CD4-positive, alpha-beta T cell treated with Interleukin-10 for 1 hour (primary cell): Measurements from ENCODE around the gene C14orf180.

Experiments used
- DNase-seq: peaks from one replicate; pipeline ENCODE4 v3.0.0-alpha.2; 2020

C14orf180 gene

GRCh38 chr14:104594310-104595046 is 14.9 kb downstream of the C14orf180 start:
- DNase-seq, result no peak

GRCh38 chr14:104595116-104595675 is 15.6 kb downstream of the C14orf180 start:
- DNase-seq, result no peak

DNA sequence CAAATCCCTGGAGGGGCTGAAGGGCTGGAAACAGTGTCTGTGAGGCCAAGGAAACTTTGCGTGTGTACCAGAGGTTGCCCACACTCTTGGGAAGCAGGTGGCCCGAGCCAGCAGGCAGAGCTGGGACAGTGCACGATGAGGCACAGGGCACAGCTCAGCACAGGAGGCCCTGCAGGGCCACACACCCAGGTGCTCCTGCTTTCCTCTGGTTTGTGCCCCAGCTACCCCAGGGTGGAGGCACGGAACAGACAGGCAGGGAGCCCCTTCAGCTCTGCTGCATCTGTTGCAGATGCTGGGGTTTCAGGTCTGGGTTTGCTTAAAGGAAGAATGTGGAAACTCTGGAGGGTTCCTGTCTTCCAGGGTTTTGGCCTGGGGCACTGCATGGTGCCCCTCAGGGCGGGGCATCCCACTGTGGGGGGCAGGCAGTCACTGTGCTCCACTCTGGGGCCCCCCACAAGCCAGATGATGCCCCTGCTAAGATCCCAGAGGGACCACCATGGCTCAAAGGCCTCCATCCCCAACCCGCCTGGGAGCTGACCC is 16.4 kb downstream of the C14orf180 start:
- no peak for DNase-seq

DNA sequence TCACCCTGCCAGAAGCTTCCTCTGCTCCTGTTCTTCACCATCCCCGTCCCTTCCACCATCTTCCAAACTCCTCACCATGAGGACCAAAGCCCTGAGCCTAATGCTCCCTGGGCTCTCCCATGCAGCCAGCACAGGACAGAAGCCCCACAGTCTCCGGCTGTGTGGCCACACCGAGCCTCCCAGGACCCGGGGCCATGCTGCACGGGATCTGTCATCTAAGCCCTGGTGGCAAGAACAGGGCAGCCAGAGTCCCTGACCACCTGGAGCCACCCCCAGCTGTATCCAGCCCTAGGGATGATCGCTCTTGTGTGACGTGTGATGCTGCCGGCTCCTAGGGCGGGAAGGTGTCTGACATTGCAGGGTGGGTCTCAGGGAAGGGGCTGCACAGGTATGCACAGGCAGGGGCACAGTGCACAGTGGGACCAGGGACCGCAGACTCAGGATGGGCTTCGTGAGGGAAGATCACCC is 16.9 kb downstream of the C14orf180 start:
- no peak for DNase-seq

GRCh38 chr14:104596927-104597351 is 17.4 kb downstream of the C14orf180 start:
- no peak for DNase-seq

DNA sequence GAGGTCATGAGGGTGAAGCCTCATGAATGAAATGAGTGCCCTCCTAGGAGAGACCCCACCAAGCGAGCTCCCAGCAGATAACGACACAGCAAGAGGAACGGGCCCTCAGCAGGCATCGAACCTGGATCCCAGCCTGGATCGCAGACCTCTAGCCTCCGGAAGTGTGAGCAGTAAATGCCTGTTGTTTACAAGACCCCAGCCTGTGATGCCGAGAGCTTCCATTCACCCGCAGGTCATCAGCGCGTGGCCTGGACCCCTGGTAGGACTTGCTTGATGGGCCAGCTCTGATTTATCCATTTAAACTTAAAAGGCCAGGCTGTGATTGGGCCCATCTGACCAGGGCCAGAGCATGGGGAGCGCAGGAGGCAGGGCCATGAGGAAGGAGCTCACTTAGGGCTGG is 18.0 kb downstream of the C14orf180 start:
- no peak for DNase-seq

GRCh38 chr14:104598039-104598909 is 18.7 kb downstream of the C14orf180 start:
- no peak for DNase-seq

GRCh38 chr14:104598910-104599273 is 19.3 kb downstream of the C14orf180 start:
- no peak for DNase-seq

DNA sequence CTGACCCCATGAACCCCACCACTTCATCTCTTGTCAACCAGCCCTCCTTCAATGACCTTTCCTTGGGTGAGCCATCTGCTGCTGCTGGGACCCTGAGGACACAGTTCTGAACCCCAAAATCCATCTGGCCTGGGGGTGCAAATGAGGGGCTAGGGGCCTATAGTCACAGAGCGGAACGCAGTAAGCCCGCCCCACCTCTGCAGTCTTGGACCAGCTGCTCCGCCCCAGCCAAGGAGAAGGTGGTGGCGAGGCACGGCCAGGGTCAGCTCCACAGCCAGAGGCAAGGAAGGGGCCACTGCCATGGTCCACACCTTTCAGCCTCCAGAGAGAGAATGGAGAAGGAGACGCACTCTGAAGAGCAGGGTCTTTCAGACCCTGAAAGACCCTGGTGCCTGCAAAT is 19.9 kb downstream of the C14orf180 start:
- DNase-seq, result no peak

DNA sequence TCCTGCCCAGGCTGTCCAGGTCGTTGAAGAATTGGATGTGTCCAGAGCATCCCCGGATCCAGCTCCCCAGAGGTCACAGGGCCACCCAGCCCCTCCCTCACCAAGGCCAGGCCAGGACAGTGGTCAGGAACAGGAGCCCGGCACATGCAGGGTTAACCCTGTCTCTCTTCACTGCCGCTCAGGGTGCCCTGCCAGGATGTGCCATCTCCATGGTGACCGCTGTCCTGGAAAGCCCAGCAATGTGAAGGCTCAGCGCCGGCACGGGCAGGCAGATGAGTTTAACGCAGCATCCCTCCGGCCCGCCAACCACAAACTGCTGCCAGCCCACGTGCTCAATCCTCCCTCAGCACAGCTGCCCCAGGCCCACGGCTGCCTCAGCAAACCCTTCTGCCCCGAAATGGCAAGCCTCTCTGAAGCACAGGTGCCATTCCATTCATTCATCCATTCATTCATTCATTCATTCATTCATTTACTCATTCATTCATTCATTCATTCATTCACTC is 20.6 kb downstream of the C14orf180 start:
- no peak for DNase-seq

GRCh38 chr14:104600805-104601204 is 21.2 kb downstream of the C14orf180 start:
- DNase-seq, result no peak

DNA sequence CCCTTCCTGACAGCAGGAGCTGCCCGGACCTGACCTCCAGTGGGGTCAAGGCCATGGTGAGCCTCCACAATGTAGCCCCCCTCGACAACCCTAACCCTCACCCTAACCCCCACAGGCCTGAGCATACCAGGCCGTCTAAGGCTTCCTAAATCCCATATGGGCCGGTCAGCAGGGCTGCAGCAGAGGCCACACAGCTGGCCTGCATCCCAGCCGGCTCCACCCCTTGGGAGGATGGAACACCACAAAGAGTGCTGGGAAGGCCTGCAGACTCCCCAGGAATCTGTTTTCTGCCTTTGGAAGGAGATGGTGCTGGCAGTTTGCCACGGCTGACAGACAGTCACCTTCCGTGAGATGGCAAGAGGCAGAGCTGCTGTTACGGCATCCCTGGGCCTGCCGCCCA is 22.2 kb downstream of the C14orf180 start:
- DNase-seq, result no peak

DNA sequence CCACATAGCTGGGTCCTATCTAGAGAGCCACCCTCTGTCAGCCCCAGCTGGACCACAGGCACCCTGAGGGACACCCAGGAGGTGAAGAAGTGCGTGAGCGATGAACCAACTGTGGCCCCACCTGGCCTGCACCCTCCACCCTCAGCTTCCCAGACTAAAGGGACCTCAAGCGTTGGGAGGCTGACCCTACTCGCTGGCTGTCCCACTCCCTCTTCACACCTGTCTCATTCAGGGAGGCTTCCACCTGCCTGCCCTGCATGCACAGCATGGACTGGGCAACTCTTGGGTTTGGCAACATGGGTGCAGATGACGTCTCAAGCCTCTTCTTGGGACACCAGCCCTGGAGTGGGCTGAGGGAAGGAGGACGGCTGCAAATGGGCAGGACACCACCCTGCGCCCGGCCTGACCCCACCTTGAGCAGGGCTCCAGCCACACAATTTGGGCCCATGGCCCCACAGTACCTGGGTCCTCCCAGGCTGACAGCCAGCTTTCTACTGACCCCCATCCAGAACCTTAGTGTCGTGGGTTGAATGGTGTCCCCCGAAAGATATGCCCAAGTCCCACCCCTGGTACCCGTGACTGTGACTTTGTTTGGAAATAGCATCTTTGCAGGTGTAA is 22.9 kb downstream of the C14orf180 start:
- no peak for DNase-seq

DNA sequence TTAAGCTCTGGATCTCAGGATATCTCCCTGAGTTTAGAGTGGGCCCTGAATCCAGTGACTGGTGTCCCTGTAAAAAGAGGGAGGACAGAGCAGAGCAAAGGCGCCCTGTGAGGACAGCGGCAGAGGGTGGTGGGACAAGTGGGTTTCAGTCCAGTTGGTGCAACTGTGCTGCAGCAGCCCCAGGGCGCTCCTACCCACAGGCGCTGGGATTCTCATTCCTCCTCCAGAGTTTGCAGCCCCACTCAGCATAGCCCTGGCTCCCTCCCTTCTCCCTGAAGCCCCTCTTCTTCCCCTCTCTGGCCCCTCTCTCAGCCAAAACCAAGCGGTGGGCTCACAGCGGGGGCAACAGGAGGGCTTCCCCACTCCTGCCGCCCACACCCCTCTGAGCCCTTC is 23.4 kb downstream of the C14orf180 start:
- no peak for DNase-seq

DNA sequence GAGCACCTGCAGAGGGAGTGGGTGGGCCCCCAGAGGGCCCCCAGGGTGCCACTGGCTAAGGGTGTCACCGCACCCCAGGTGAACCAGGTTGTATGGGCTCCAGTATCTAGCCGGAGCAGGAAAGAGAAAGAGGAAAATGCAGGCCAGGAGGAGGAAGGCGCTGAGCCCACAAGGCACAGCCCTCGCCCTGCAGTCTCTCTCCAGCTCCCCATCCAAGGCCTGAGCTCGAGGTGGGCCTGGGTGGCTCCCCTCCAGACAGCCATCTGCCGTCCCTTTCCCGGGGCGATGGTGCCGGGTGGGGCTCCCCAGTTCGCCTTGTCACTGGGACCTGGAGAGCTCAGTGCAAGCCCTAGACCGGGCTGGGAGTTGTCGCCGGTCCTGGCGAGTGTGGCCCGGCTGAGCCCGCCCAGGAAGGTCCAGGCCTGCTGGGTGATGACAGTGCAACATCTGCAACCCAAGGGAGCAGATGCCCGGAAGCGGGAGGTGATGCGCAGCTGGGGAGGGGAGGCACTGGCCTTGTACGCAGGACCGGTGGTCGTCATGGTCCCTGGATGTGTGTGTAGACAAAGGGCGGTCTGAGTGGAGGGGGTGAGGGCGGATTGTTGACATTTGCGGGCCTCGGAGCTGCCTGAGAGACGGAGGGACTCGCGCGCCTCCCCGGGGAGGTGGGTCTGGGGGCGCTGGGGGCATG is 24.3 kb downstream of the C14orf180 start:
- no peak for DNase-seq

- no peak for DNase-seq
Measured at GRCh38 chr14:104604458-104605449, 25.2 kb downstream of the C14orf180 start, which contains the start of gene TMEM179. TMEM179 (minus strand) TSS chr14:104604772; CDS start chr14:104604741, 31 bp downstream.

DNA sequence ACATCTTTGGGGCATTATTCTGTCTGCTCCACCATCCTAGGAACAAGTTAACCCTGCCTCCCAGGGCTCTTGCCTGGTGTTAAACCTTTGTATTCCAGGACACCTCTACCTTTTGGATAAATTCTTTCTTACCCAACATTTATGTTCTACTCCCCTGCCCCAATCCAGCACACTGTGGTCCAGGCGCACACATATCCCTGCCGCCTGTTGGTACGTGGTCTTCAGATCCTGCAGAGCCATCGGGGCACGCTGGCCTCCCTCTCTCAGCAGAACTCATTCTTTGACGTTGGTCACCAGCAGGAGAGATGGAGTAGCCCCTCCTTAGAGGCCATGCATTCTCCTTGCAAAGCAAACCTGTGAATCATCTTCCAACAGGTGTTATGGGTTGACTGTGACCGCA is 30.1 kb downstream of the C14orf180 start:
- no peak for DNase-seq

DNA sequence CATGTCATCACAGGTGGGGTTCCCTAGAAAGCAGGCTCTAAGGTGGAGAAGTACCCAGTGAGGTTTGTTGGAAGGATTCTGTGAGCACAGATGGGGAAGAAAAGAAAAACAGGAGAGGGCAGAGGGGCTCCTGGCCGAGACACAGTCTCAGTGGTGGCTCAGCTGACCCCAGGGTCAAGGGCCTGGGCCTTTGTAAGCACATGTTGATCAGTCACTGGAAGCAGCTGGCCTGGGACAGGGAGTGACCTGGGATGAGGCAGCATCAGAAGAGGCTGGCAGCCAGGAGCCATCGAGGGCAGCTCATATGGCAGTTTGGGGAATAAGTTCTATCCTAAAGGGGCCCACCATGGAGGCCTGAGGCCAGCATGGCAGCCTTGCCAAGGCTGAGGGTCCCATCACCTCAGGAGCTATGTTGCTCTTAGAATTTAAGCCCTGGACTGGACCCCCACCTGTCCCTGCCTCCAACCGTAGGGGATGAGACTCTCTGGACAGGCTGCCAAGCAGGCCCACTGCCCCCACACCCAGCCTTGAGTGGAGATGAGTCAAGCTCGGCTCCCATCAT is 31.3 kb downstream of the C14orf180 start:
- DNase-seq, result no peak

- no peak for DNase-seq
Measured at GRCh38 chr14:104611881-104612280, 32.3 kb downstream of the C14orf180 start.

DNA sequence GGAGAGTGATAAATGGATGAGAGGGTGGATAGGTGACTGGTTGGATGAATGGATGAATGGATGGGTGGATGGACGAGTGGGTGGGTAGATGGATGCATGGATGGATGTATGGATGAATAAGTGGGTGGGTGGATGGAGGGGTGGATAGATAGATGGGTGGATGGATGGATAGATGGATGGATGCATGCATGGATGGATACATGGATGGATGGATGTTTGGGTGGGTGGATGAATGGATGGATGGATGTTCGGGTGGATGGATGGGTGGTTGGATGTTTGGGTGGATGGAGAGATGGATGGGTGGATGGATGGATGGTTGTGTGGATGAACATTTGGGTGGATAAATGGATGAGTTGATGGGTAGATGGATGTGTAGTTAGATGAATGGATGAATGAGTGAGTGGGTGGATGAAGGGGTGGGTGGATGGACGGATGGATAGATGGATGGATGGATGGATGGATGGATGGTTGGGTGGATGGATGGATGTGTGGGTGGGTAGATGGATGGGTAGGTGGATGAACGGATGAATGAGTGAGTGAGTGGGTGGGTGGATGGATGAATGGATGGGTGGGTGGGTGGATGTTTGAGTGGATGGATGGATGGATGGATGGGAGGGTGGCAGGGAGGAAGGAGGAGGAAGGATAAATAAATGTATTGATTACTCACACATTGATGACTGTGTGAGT is 34.7 kb downstream of the C14orf180 start:
- DNase-seq, result no peak
